ENCODE measurements around the gene DNM2.
"Not testable (repeated sequence)": the region's sequence is repeated elsewhere in the genome, so short reads cannot be mapped to it uniquely, and the experiment has no call there.

Gene DNM2

GRCh38 chr19:10752237-10752912 is 34.5 kb downstream of the DNM2 start:
- DNase-seq (ENCODE audit: low read depth in 2 of 2) = no peak

GRCh38 chr19:10752913-10753704 is 35.2 kb downstream of the DNM2 start:
- no peak for DNase-seq (ENCODE audit: low read depth in 2 of 2)

GRCh38 chr19:10756371-10756770 is 38.5 kb downstream of the DNM2 start:
- no peak for DNase-seq (ENCODE audit: low read depth in 2 of 2)

- no peak for DNase-seq (ENCODE audit: low read depth in 2 of 2)
Observed at GRCh38 chr19:10756791-10757190, 38.9 kb downstream of the DNM2 start.

- not testable (repeated sequence) for DNase-seq (ENCODE audit: low read depth in 2 of 2)
Observed at GRCh38 chr19:10758050-10758449, 40.2 kb downstream of the DNM2 start.

- no peak for DNase-seq (ENCODE audit: low read depth in 2 of 2)
Observed at GRCh38 chr19:10758978-10759377, 41.1 kb downstream of the DNM2 start.

GRCh38 chr19:10760273-10760944 is 42.5 kb downstream of the DNM2 start:
- peak; percentile 23 to 38 for DNase-seq (ENCODE audit: low read depth in 2 of 2)

- DNase-seq (ENCODE audit: low read depth in 2 of 2) = no peak
Observed at GRCh38 chr19:10761443-10762250, 43.8 kb downstream of the DNM2 start.

- DNase-seq (ENCODE audit: low read depth in 2 of 2) = no peak
Observed at GRCh38 chr19:10762656-10763055, 44.8 kb downstream of the DNM2 start.

GRCh38 chr19:10763411-10763810 is 45.5 kb downstream of the DNM2 start:
- no peak for DNase-seq (ENCODE audit: low read depth in 2 of 2)

GRCh38 chr19:10763828-10764339 is 46.0 kb downstream of the DNM2 start:
- DNase-seq (ENCODE audit: low read depth in 2 of 2) = no peak

GRCh38 chr19:10764340-10764894 is 46.5 kb downstream of the DNM2 start:
- no peak for DNase-seq (ENCODE audit: low read depth in 2 of 2)

- no peak for DNase-seq (ENCODE audit: low read depth in 2 of 2)
Observed at GRCh38 chr19:10766049-10766623, 48.3 kb downstream of the DNM2 start.

- DNase-seq (ENCODE audit: low read depth in 2 of 2) = no peak
Observed at GRCh38 chr19:10766671-10767201, 48.9 kb downstream of the DNM2 start.

- no peak for DNase-seq (ENCODE audit: low read depth in 2 of 2)
Observed at GRCh38 chr19:10767726-10768125, 49.8 kb downstream of the DNM2 start.

GRCh38 chr19:10768369-10768768 is 50.5 kb downstream of the DNM2 start:
- DNase-seq (ENCODE audit: low read depth in 2 of 2) = no peak

GRCh38 chr19:10768936-10769335 is 51.1 kb downstream of the DNM2 start:
- DNase-seq (ENCODE audit: low read depth in 2 of 2) = no peak

- no peak for DNase-seq (ENCODE audit: low read depth in 2 of 2)
Observed at GRCh38 chr19:10769533-10770491, 51.9 kb downstream of the DNM2 start.

GRCh38 chr19:10773969-10774368 is 56.1 kb downstream of the DNM2 start:
- DNase-seq (ENCODE audit: low read depth in 2 of 2) = no peak

GRCh38 chr19:10774893-10775292 is 57.0 kb downstream of the DNM2 start:
- no peak for DNase-seq (ENCODE audit: low read depth in 2 of 2)
